ENCODE data around the gene SPOCK1. TPM values are rescaled to one million over a fixed set of nuclear protein-coding genes. Genes with fewer than 3 reads are reported as not detected.

SPOCK1 gene
- total and polyA plus RNA-seq, 2 of the 4 experiments (the other 2 are of a cell fraction): 5.0 to 20.3 TPM

DNA sequence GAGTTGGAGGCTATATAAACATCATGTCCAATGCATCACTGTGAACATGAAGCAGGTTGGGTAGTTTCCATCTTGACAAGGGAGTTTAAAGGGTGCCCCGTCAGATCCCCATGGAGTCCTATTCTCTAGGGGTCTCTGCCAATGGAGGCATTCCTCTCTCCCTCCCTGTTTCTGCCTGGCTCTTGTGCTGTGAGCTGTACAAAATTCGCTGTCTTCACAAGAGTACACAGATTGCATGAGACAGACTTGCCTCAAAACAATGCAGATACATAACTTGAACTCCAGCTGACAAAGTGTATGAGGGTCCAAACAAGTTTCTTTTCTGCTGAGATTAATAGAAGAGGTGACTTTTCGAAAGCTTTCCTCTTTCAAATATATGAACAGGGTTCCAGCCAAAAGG, 165.2 kb downstream of the SPOCK1 start:
- no peak overlapping the region for H3K14ac ChIP-seq (replicated peaks; ENCODE audit: low read depth, low read length)
- no peak overlapping the region for H2BK20ac ChIP-seq (ENCODE audit: low read depth, low read length)
- H2AK5ac ChIP-seq (ENCODE audit: low read depth, low read length): no peak overlapping the region
- H3K4ac ChIP-seq (ENCODE audit: low read depth, low read length): no peak overlapping the region
- H3K36me3 ChIP-seq (ENCODE audit: control insufficient read depth, insufficient read depth, low read length): no peaks in the 10 kb centered on the region
- BruUV-seq (replicated peaks): no TSS peak
- H3K4me3 ChIP-seq (ENCODE audit: insufficient read depth, low read depth, low read length): no peak overlapping the region
- H4K20me1 ChIP-seq (ENCODE audit: insufficient read depth, low read length): no peaks in the 10 kb centered on the region
- H2BK15ac ChIP-seq (ENCODE audit: low read depth, low read length): no peak overlapping the region
- in situ Hi-C loops (cut with MboI; ENCODE audit: low sequenced_read_pairs): no loop called here
- no CpG with 5 or more reads among the region's 3 CpGs for WGBS, 2 experiments (ENCODE audit: extremely low coverage in 2 of 2, insufficient read length in 1 of 2)
- H3K56ac ChIP-seq (ENCODE audit: extremely low read depth, insufficient read depth, low read length): no peak overlapping the region
- intact Hi-C loops (cut with micrococcal nuclease): no loop called here
- dilution Hi-C loops (cut with HindIII; ENCODE audit: low sequenced_read_pairs, unreplicated experiment): no loop called here
- no peak overlapping the region for H4K8ac ChIP-seq (ENCODE audit: low read depth in 2 of 2, low read length in 2 of 2)
- CTCF ChIA-PET: interaction anchor here (1.2 to 1.3 kb wide), 2 partner anchors 13 to 165 kb away, joined by 3 to 6 read pairs; partner anchors contain the start of gene SPOCK1
- no peak overlapping the region for H2AFZ ChIP-seq (replicated peaks; ENCODE audit: low read length, poor library complexity)
- H3K9me3 ChIP-seq (ENCODE audit: control insufficient read depth, insufficient read depth, low read length): no peaks in the 10 kb centered on the region
- no peak overlapping the region for H2BK5ac ChIP-seq (ENCODE audit: low read depth, low read length, poor library complexity, severe bottlenecking)
- no peaks in the 10 kb centered on the region for H3K4me1 ChIP-seq (ENCODE audit: control insufficient read depth, insufficient read depth, low read length)
- ATAC-seq (ENCODE audit: low read depth) (no peak), DNase-seq (no peak)
- TF ChIP-seq NFE2L2 (IDR thresholded peaks at IDR 0.05; ENCODE audit: low read depth, low read length) (no peak), RFX5 (IDR thresholded peaks at IDR 0.05; ENCODE audit: low read depth, low read length) (no peak), ELK1 (IDR thresholded peaks at IDR 0.05; ENCODE audit: borderline replicate concordance, low read depth, low read length) (no peak), CHD1 (IDR thresholded peaks at IDR 0.05; ENCODE audit: low read depth, low read length) (no peak), FOS (IDR thresholded peaks at IDR 0.05; ENCODE audit: low read depth, low read length) (no peak), MAZ (IDR thresholded peaks at IDR 0.05; ENCODE audit: borderline replicate concordance, low read depth, low read length) (no peak), RCOR1 (IDR thresholded peaks at IDR 0.05; ENCODE audit: insufficient replicate concordance, low read length) (no peak), BHLHE40 (IDR thresholded peaks at IDR 0.05; ENCODE audit: low read depth, low read length) (no peak), RAD21 (IDR thresholded peaks at IDR 0.05; ENCODE audit: low read length) (no peak), MXI1 (IDR thresholded peaks at IDR 0.05; ENCODE audit: borderline replicate concordance, low read depth, low read length) (no peak), USF2 (IDR thresholded peaks at IDR 0.05; ENCODE audit: low read depth, low read length) (no peak)
- TF ChIP-seq, protein P1, sequence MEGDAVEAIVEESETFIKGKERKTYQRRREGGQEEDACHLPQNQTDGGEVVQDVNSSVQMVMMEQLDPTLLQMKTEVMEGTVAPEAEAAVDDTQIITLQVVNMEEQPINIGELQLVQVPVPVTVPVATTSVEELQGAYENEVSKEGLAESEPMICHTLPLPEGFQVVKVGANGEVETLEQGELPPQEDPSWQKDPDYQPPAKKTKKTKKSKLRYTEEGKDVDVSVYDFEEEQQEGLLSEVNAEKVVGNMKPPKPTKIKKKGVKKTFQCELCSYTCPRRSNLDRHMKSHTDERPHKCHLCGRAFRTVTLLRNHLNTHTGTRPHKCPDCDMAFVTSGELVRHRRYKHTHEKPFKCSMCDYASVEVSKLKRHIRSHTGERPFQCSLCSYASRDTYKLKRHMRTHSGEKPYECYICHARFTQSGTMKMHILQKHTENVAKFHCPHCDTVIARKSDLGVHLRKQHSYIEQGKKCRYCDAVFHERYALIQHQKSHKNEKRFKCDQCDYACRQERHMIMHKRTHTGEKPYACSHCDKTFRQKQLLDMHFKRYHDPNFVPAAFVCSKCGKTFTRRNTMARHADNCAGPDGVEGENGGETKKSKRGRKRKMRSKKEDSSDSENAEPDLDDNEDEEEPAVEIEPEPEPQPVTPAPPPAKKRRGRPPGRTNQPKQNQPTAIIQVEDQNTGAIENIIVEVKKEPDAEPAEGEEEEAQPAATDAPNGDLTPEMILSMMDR (conservative IDR thresholded peaks at IDR 0.05; ENCODE audit: low read depth, low read length): no peak
- H2BK120ac ChIP-seq (ENCODE audit: low read depth, low read length): no peak overlapping the region
- H3K79me1 ChIP-seq (ENCODE audit: low read depth in 1 of 2, low read length in 2 of 2): no peaks in the 10 kb centered on the region
- POLR2A ChIA-PET (ENCODE audit: unreplicated experiment): no interaction called here
- no peak overlapping the region for H2AK9ac ChIP-seq (replicated peaks; ENCODE audit: low read depth, low read length, poor library complexity)
- no peak overlapping the region for H3K18ac ChIP-seq (ENCODE audit: low read depth, low read length)
- no peak overlapping the region for H3K27ac ChIP-seq (ENCODE audit: insufficient read depth, low read length)
- H3K9ac ChIP-seq (ENCODE audit: low read depth, low read length): no peak overlapping the region
- no peak overlapping the region for H3K23ac ChIP-seq (ENCODE audit: low read depth, low read length)
- no peak overlapping the region for H4K5ac ChIP-seq (ENCODE audit: low read depth, low read length)
- H3K9me1 ChIP-seq (ENCODE audit: insufficient read depth, low read length): no peaks in the 10 kb centered on the region
- H4K91ac ChIP-seq (ENCODE audit: insufficient read depth, low read depth, low read length): no peak overlapping the region
- H3K27me3 ChIP-seq (ENCODE audit: control insufficient read depth, insufficient read depth, low read length): 0 out of 2 replicates have a peak, but pooled peaks cover 2% of the 10 kb centered on the region
- H3K4me2 ChIP-seq (ENCODE audit: low read depth, low read length): no peak overlapping the region

Measured in IMR-90 (cell line).